ENCODE data around the gene DDX51.
"Not testable (repeated sequence)": the region's sequence is repeated elsewhere in the genome, so short reads cannot be mapped to it uniquely, and the experiment has no call there.

DDX51 gene

GRCh38 chr12:132138941-132139871 is 4.9 kb downstream of the DDX51 start:
- DNase-seq: no peak

- DNase-seq: no peak
Measured at GRCh38 chr12:132137483-132138125, 6.5 kb downstream of the DDX51 start.

GRCh38 chr12:132136226-132136625 is 7.9 kb downstream of the DDX51 start:
- DNase-seq: not testable (repeated sequence)

GRCh38 chr12:132134653-132135183 is 9.4 kb downstream of the DDX51 start:
- DNase-seq: not testable (repeated sequence)

- no peak for DNase-seq
Measured at GRCh38 chr12:132133952-132134652, 10.0 kb downstream of the DDX51 start.

- DNase-seq: no peak
Measured at GRCh38 chr12:132132609-132133430, 11.3 kb downstream of the DDX51 start.

GRCh38 chr12:132131952-132132351 is 12.2 kb downstream of the DDX51 start:
- no peak for DNase-seq

- DNase-seq: no peak
Measured at GRCh38 chr12:132131229-132131628, 12.9 kb downstream of the DDX51 start.

GRCh38 chr12:132130690-132131089 is 13.4 kb downstream of the DDX51 start:
- DNase-seq: no peak

- no peak for DNase-seq
Measured at GRCh38 chr12:132129007-132129406, 15.1 kb downstream of the DDX51 start.

- no peak for DNase-seq
Measured at GRCh38 chr12:132127041-132127440, 17.1 kb downstream of the DDX51 start.

GRCh38 chr12:132125736-132126135 is 18.4 kb downstream of the DDX51 start:
- DNase-seq: no peak

GRCh38 chr12:132124766-132125425 is 19.2 kb downstream of the DDX51 start:
- no peak for DNase-seq

GRCh38 chr12:132123970-132124765 is 20.0 kb downstream of the DDX51 start:
- DNase-seq: no peak

- no peak for DNase-seq
Measured at GRCh38 chr12:132121283-132121682, 22.8 kb downstream of the DDX51 start.

- no peak for DNase-seq
Measured at GRCh38 chr12:132118876-132119275, 25.2 kb downstream of the DDX51 start.

GRCh38 chr12:132117558-132117875 is 26.6 kb downstream of the DDX51 start:
- DNase-seq: no peak

GRCh38 chr12:132116709-132117557 is 27.2 kb downstream of the DDX51 start:
- DNase-seq: no peak

GRCh38 chr12:132115500-132115899 is 28.6 kb downstream of the DDX51 start:
- no peak for DNase-seq

- no peak for DNase-seq
Measured at GRCh38 chr12:132114667-132115066, 29.5 kb downstream of the DDX51 start.
